HepG2 (cell line): ENCODE data around the gene CS. TPM values are rescaled to one million over a fixed set of nuclear protein-coding genes. Genes with fewer than 3 reads are reported as not detected.
A peak's percentile ranks its signal among the peaks of the same experiment; 100 is the strongest.

Experiments
- ATAC-seq: fragments of 200-7000 bp; cut with Tn5 transposase; 3 replicates; pipeline ENCODE4 v1.9.1; 2020; ENCODE audit warnings: mild to moderate bottlenecking, moderate library complexity
- BruUV-seq: library from RNA; stranded (reverse); fragments of 400-500 nt; replicated peaks from 2 replicates; lab custom pipeline; 2021; lab: Mats Ljungman, UMichigan
- CTCF ChIA-PET: fragments of 300-600 bp; formaldehyde crosslinking; extraction: SDS; loops from one replicate; lab custom pipeline; 2021; ENCODE audit warnings: low total read pairs, inconsistent platforms, low intra/inter-chr PET ratio; lab: Yijun Ruan, JAX
- POLR2A ChIA-PET: fragments of 350-600 bp; sonication (Branson Sonifier 250); formaldehyde crosslinking; loops from one replicate; lab custom pipeline; 2020; ENCODE audit warnings: antibody characterized with exemption, inconsistent platforms; lab: Yijun Ruan, JAX
- DNase-seq: peaks from one replicate; pipeline ENCODE4 v3.0.0-alpha.2; 2015; ENCODE audit warnings: low spot score
- FAIRE-seq: peaks from 3 replicates; lab custom pipeline; 2011; peaks lifted over from hg19 to GRCh38; lab: Jason Lieb, UNC
- H2AFZ ChIP-seq: one replicate; pipeline ENCODE4 v1.6.1; 2011; ENCODE audit warnings: low read length, inconsistent platforms
- H3K27ac ChIP-seq: fragments of 300-600 bp; 3 replicates; pipeline ENCODE4 v1.8.0; 2011; ENCODE audit warnings: mixed run types, mild to moderate bottlenecking, mixed read lengths, low read length, inconsistent platforms; ENCODE audit not compliant: insufficient read depth; ENCODE audit errors: extremely low read length
- H3K27me3 ChIP-seq, 2 experiments: fragments of 200-600 bp in 1 of 2; 2 replicates in 1 of 2; 3 replicates in 1 of 2; pipeline versions ENCODE4 v1.6.0 to v1.8.0; 2011; ENCODE audit warnings: low read length in 2 of 2, mild to moderate bottlenecking in 2 of 2, moderate library complexity in 2 of 2, inconsistent platforms in 1 of 2; ENCODE audit not compliant: insufficient read depth in 2 of 2, control insufficient read depth in 1 of 2
- H3K36me3 ChIP-seq, 2 experiments: fragments of 200-600 bp in 1 of 2; replicated peaks in 1 of 2; 2 replicates in 1 of 2; 3 replicates in 1 of 2; pipeline versions ENCODE4 v1.5.1 to v1.8.0; 2011; ENCODE audit warnings: low read length in 2 of 2, inconsistent platforms in 1 of 2; ENCODE audit not compliant: insufficient read depth in 2 of 2, control insufficient read depth in 1 of 2
- H3K4me1 ChIP-seq: 2 replicates; pipeline ENCODE4 v1.5.1; 2012; ENCODE audit warnings: low read length, inconsistent platforms; ENCODE audit not compliant: insufficient read depth
- H3K4me2 ChIP-seq: 2 replicates; pipeline ENCODE4 v1.6.0; 2011; ENCODE audit warnings: low read depth, low read length, inconsistent platforms
- H3K4me3 ChIP-seq, 3 experiments: fragments of 200-600 bp in 1 of 3; sonication (generic), shearing (Covaris generic) in 1 of 3; replicated peaks in 1 of 3; 2 replicates each; pipeline ENCODE4 v1.5.1; 2011 to 2016; ENCODE audit warnings: low read length in 3 of 3, inconsistent platforms in 2 of 3, low read depth in 2 of 3, mild to moderate bottlenecking in 2 of 3, control low read depth in 1 of 3, mixed read lengths in 1 of 3; ENCODE audit not compliant: insufficient read depth in 1 of 3
- H3K79me2 ChIP-seq: one replicate; pipeline ENCODE4 v1.6.1; 2011; ENCODE audit warnings: low read length, inconsistent platforms; ENCODE audit not compliant: insufficient read depth
- H3K9ac ChIP-seq: 2 replicates; pipeline ENCODE4 v1.6.0; 2011; ENCODE audit warnings: mild to moderate bottlenecking, low read depth, low read length, inconsistent platforms; ENCODE audit not compliant: insufficient read depth
- H3K9me3 ChIP-seq: 2 replicates; pipeline ENCODE4 v1.5.1; 2012; ENCODE audit warnings: mild to moderate bottlenecking, low read length
- H4K20me1 ChIP-seq: 2 replicates; pipeline ENCODE4 v1.6.0; 2011; ENCODE audit warnings: inconsistent platforms, mild to moderate bottlenecking, low read length, moderate library complexity; ENCODE audit not compliant: insufficient read depth
- HOXA9 ChIP-seq: sonication (generic); formaldehyde crosslinking; IDR thresholded peaks from 2 replicates; pipeline ENCODE4 v1.8.1; 2022; ENCODE audit warnings: missing genetic modification reagents, mild to moderate bottlenecking, moderate library complexity, borderline replicate concordance
- MTF1 ChIP-seq: sonication (generic); formaldehyde crosslinking; IDR thresholded peaks from 2 replicates; pipeline ENCODE4 v1.5.0; 2020; ENCODE audit warnings: missing genetic modification reagents
- REPIN1 ChIP-seq: sonication (generic); formaldehyde crosslinking; IDR thresholded peaks from 2 replicates; pipeline ENCODE4 v1.8.0; 2022; ENCODE audit warnings: missing genetic modification reagents, low read depth, mild to moderate bottlenecking, borderline replicate concordance
- SATB2 ChIP-seq: sonication (generic); formaldehyde crosslinking; IDR thresholded peaks from 2 replicates; pipeline ENCODE4 v1.5.0; 2020; ENCODE audit warnings: missing genetic modification reagents
- SMYD3 ChIP-seq: sonication (generic); formaldehyde crosslinking; IDR thresholded peaks from 2 replicates; pipeline ENCODE4 v1.8.1; 2023; ENCODE audit warnings: mild to moderate bottlenecking, missing genetic modification reagents
- TFDP2 ChIP-seq: sonication (generic); formaldehyde crosslinking; IDR thresholded peaks from 2 replicates; pipeline ENCODE4 v1.4.0; 2020; ENCODE audit warnings: missing genetic modification reagents
- TIGD3 ChIP-seq: sonication (generic); formaldehyde crosslinking; IDR thresholded peaks from 2 replicates; pipeline ENCODE4 v1.5.1; 2020; ENCODE audit warnings: mild to moderate bottlenecking, missing genetic modification reagents, borderline replicate concordance
- ZNF33B ChIP-seq: sonication (generic); formaldehyde crosslinking; IDR thresholded peaks from 2 replicates; pipeline ENCODE4 v1.5.1; 2020; ENCODE audit warnings: mild to moderate bottlenecking, missing genetic modification reagents
- WGBS: methylation state at CpG from one replicate; pipeline ENCODE4 v1.1.6; 2017; ENCODE audit warnings: low lambda C conversion rate; 5-methylcytosine and 5-hydroxymethylcytosine counted together
- in situ Hi-C: cut with HindIII; loops from 2 replicates; pipeline ENCODE4 v1.10.0; 2017; ENCODE audit warnings: low pct_unique_long_range_greater_than_20kb; ENCODE audit not compliant: extremely low pct_ligation_motif_present
- intact Hi-C: fragments of 100-400 bp; cut with micrococcal nuclease; formaldehyde crosslinking; loops from one replicate; pipeline ENCODE4 v1.10.0; 2022; ENCODE audit not compliant: unreplicated experiment
- polyA plus RNA-seq, 8 experiments: library from polyadenylated mRNA; depleted of rRNA in 3 of 8; stranded (reverse) in 7 of 8; unstranded in 1 of 8; fragments of >200 nt; fragmentation: Illumina TruSeq in 4 of 8; extraction: Trizol in 4 of 8; gene quantifications; 2 replicates each; pipeline versions ENCODE4 v1.2.1 to v1.2.3, GENCODE V29; 2011 to 2016; ENCODE audit warnings: low read depth in 4 of 8, missing spikeins in 1 of 8, mixed read lengths in 1 of 8; ENCODE audit not compliant: insufficient read depth in 1 of 8
- total RNA-seq, 5 experiments: library from RNA; depleted of rRNA; stranded (reverse); fragments of >200 nt; fragmentation: Illumina TruSeq; extraction: Trizol; gene quantifications; 2 replicates each; pipeline ENCODE4 v1.2.3, GENCODE V29; 2016; ENCODE audit warnings: low read depth in 1 of 5
- TF ChIP-seq, protein P1 (sequence below): sonication (generic); formaldehyde crosslinking; IDR thresholded peaks from 2 replicates; pipeline ENCODE4 v1.5.0; 2020; ENCODE audit warnings: mild to moderate bottlenecking, missing genetic modification reagents, moderate library complexity
- TF ChIP-seq, protein P2 (sequence below): sonication (generic); formaldehyde crosslinking; IDR thresholded peaks from 2 replicates; pipeline ENCODE4 v1.8.1; 2023; ENCODE audit warnings: mild to moderate bottlenecking, inconsistent platforms, moderate library complexity, missing genetic modification reagents, borderline replicate concordance

The CS gene
- total and polyA plus RNA-seq, 2 of the 13 experiments (the other 11 are each of a cell fraction or from before 2014, with no cell fraction given) = 173 to 175 TPM

DNA sequence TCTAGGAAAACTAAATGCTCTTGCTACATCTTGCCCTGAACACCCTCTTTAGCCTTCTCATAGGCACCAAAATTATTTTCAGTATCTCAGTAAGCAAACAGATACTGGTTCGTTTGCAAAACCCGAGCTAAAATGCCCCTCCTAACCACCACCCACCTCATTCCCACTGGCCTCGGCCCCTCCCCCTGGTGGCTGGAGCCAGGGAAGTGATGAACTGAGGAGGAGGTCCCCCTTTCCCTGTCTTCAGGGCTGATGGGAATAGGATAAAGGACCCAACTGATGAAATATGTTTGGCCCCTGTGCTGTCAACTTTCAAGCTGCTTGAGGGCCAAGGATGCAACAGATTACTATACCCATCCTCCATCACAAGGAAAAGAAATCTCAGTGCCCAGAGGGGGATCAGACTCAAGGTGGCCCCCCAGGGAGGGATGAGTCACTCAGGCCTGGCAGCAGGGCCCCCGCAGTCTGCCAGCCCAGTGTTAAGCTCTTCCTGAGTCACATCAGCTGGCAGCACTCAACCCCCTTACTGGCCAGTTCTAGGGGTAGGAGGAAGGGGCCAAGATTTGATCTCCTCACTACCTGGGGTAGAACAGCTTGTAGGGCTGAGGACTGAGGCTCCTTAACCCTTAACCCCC lies 43.7 kb downstream of the CS start:
- POLR2A ChIA-PET = interaction anchor here (1.4 to 3.5 kb wide), 2 partner anchors 10 to 25 kb away, joined by 8 to 24 read pairs; partner anchors contain the start of gene COQ10A
- in situ Hi-C loops = loop anchor here (5.0 kb wide), 2 partner anchors 34 to 64 kb away; partner anchors contain the start of genes NABP2 and RNF41
- no peak for DNase-seq
- H3K9ac ChIP-seq = peak overlapping the region; percentile 79; the same call in 1 of the 2 replicates
- H3K27ac ChIP-seq = no peak overlapping the region
- H3K9me3 ChIP-seq = no peaks in the 10 kb centered on the region
- H3K36me3 ChIP-seq = peaks cover 20 to 40% of the 10 kb centered on the region in 2 experiments
- ATAC-seq = no peak
- TF ChIP-seq, protein P1, sequence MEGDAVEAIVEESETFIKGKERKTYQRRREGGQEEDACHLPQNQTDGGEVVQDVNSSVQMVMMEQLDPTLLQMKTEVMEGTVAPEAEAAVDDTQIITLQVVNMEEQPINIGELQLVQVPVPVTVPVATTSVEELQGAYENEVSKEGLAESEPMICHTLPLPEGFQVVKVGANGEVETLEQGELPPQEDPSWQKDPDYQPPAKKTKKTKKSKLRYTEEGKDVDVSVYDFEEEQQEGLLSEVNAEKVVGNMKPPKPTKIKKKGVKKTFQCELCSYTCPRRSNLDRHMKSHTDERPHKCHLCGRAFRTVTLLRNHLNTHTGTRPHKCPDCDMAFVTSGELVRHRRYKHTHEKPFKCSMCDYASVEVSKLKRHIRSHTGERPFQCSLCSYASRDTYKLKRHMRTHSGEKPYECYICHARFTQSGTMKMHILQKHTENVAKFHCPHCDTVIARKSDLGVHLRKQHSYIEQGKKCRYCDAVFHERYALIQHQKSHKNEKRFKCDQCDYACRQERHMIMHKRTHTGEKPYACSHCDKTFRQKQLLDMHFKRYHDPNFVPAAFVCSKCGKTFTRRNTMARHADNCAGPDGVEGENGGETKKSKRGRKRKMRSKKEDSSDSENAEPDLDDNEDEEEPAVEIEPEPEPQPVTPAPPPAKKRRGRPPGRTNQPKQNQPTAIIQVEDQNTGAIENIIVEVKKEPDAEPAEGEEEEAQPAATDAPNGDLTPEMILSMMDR (CRISPR knock-in tag) = peak; percentile 30; the same call in 1 of the 2 replicates
- TF ChIP-seq REPIN1 (CRISPR knock-in tag) = no peak
- peak overlapping the region; percentile 77; the same call in 1 of the 2 replicates for H3K4me2 ChIP-seq
- WGBS = 61% methylated on average over 4 of the region's 4 CpGs
- intact Hi-C loops = loop anchor here (5.0 kb wide), 1 partner anchor 34 kb away; the partner anchor contains the start of genes NABP2 and RNF41
- H2AFZ ChIP-seq = no peak overlapping the region
- no TSS peak for BruUV-seq
- H3K4me1 ChIP-seq = peaks cover 21% of the 10 kb centered on the region
- H3K4me3 ChIP-seq = no peak overlapping the region
- H3K27me3 ChIP-seq = no peaks in the 10 kb centered on the region
- no peak for FAIRE-seq
- CTCF ChIA-PET = no interaction called here
- H4K20me1 ChIP-seq = no peaks in the 10 kb centered on the region
- H3K79me2 ChIP-seq = peaks cover 10% of the 10 kb centered on the region

- in situ Hi-C loops = loop anchor here (5.0 kb wide), 2 partner anchors 33 to 63 kb away; partner anchors contain the start of genes NABP2 and RNF41
- no peaks in the 10 kb centered on the region for H4K20me1 ChIP-seq
- 96% methylated on average over 7 of the region's 7 CpGs for whole genome bisulfite sequencing
- peaks cover 10% of the 10 kb centered on the region for H3K79me2 ChIP-seq
- TSS peak; percentile 45 for BruUV-seq
- no peaks in the 10 kb centered on the region for H3K9me3 ChIP-seq
- peaks cover 21% of the 10 kb centered on the region for H3K4me1 ChIP-seq
- H3K9ac ChIP-seq = no peak overlapping the region
- H3K27ac ChIP-seq = no peak overlapping the region
- no peak overlapping the region for H3K4me2 ChIP-seq
- no peak for DNase-seq
- no peak overlapping the region for H2AFZ ChIP-seq
- H3K27me3 ChIP-seq = no peaks in the 10 kb centered on the region
- ChIA-PET CTCF (no interaction called here), POLR2A (interaction anchor here (0.7 to 3.5 kb wide), 3 partner anchors 11 to 24 kb away, joined by 3 to 24 read pairs (median 8); partner anchors contain the start of gene COQ10A)
- no peak for ATAC-seq
- FAIRE-seq = no peak
- H3K36me3 ChIP-seq = peaks cover 20 to 40% of the 10 kb centered on the region in 2 experiments
- intact Hi-C loops = loop anchor here (5.0 kb wide), 1 partner anchor 33 kb away; the partner anchor contains the start of genes NABP2 and RNF41
- no peak overlapping the region for H3K4me3 ChIP-seq
- TF ChIP-seq TIGD3 (CRISPR knock-in tag) = no peak
- no peak for TF ChIP-seq HOXA9
- TF ChIP-seq SATB2 (CRISPR knock-in tag) = no peak
- no peak for TF ChIP-seq MTF1 (CRISPR knock-in tag)
- no peak for TF ChIP-seq TFDP2 (CRISPR knock-in tag)
- no peak for TF ChIP-seq ZNF33B (CRISPR knock-in tag)
- TF ChIP-seq SMYD3 (CRISPR knock-in tag) = no peak
- TF ChIP-seq, protein P2, sequence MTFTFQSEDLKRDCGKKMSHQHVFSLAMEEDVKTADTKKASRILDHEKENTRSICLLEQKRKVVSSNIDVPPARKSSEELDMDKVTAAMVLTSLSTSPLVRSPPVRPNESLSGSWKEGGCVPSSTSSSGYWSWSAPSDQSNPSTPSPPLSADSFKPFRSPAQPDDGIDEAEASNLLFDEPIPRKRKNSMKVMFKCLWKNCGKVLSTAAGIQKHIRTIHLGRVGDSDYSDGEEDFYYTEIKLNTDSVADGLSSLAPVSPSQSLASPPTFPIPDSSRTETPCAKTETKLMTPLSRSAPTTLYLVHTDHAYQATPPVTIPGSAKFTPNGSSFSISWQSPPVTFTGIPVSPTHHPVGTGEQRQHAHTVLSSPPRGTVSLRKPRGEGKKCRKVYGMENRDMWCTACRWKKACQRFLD (CRISPR knock-in tag) = no peak
These were observed 44.5 kb downstream of the CS start for GRCh38 chr12:56255671-56256070.
